Endodermal cell (in vitro differentiated cells): ENCODE results near the gene MGAT4A. TPM values are rescaled to one million over a fixed set of nuclear protein-coding genes. Genes with fewer than 3 reads are reported as not detected.

Source experiments
- DNase-seq: peaks from one replicate; pipeline ENCODE4 v3.0.0-alpha.2; 2017
- H3K27ac ChIP-seq: 2 replicates; pipeline ENCODE4 v1.5.1; 2013; ENCODE audit warnings: mild to moderate bottlenecking, low read depth, low read length, moderate library complexity
- H3K27me3 ChIP-seq: 2 replicates; pipeline ENCODE4 v1.6.1; 2013; ENCODE audit warnings: mild to moderate bottlenecking, low read length, moderate library complexity; ENCODE audit not compliant: insufficient read depth, control insufficient read depth, poor library complexity, severe bottlenecking
- H3K36me3 ChIP-seq: 2 replicates; pipeline ENCODE4 v1.7.0; 2013; ENCODE audit warnings: mild to moderate bottlenecking, low read length, moderate library complexity; ENCODE audit not compliant: control insufficient read depth, insufficient read depth
- H3K4me1 ChIP-seq: one replicate; pipeline ENCODE4 v1.7.0; 2013; ENCODE audit warnings: low read length; ENCODE audit not compliant: control insufficient read depth, insufficient read depth
- H3K4me3 ChIP-seq: 2 replicates; pipeline ENCODE4 v1.5.1; 2013; ENCODE audit warnings: mild to moderate bottlenecking, low read length, moderate library complexity
- H3K9ac ChIP-seq: 2 replicates; pipeline ENCODE4 v1.6.1; 2013; ENCODE audit warnings: mild to moderate bottlenecking, low read length, moderate library complexity; ENCODE audit not compliant: poor library complexity, severe bottlenecking; ENCODE audit errors: extremely low read depth
- H3K9me3 ChIP-seq: 2 replicates; pipeline ENCODE4 v1.6.1; 2013; ENCODE audit warnings: mild to moderate bottlenecking, low read length, moderate library complexity; ENCODE audit not compliant: control insufficient read depth
- H3K27ac Mint-ChIP-seq: 2 replicates; pipeline ENCODE4 v1.8.0; 2020; ENCODE audit warnings: mixed read lengths
- H3K27me3 Mint-ChIP-seq: 2 replicates; pipeline ENCODE4 v1.8.0; 2021; ENCODE audit warnings: mild to moderate bottlenecking, mixed read lengths; ENCODE audit not compliant: insufficient read depth
- H3K36me3 Mint-ChIP-seq: 2 replicates; pipeline ENCODE4 v1.8.0; 2020; ENCODE audit warnings: low read depth, mixed read lengths
- H3K4me1 Mint-ChIP-seq: 2 replicates; pipeline ENCODE4 v1.8.0; 2020; ENCODE audit warnings: mixed read lengths
- H3K4me3 Mint-ChIP-seq: 2 replicates; pipeline ENCODE4 v1.8.0; 2020; ENCODE audit warnings: mild to moderate bottlenecking, moderate library complexity, mixed read lengths
- H3K9me3 Mint-ChIP-seq: 2 replicates; pipeline ENCODE4 v1.8.0; 2020; ENCODE audit warnings: mild to moderate bottlenecking, mixed read lengths
- WGBS, 2 experiments: methylation state at CpG; one replicate each; pipeline versions ENCODE4 v1.1.5 to v1.1.7; 2013; ENCODE audit warnings: missing lambda C conversion rate in 2 of 2, mixed read lengths in 1 of 2; ENCODE audit not compliant: insufficient coverage in 1 of 2, insufficient read length in 1 of 2; 5-methylcytosine and 5-hydroxymethylcytosine counted together
- total RNA-seq, 2 donors: library from RNA; stranded (reverse); fragmentation: NEBNext Ultra II Directional in 1 of 2; extraction: Animal tissue kit (Norgen Biotek cat#: 25700) in 1 of 2; gene quantifications; 2 replicates in 1 of 2; 3 replicates in 1 of 2; pipeline ENCODE4 v1.2.1, GENCODE V29; 2021
- TF ChIP-seq, protein P1 (sequence below): fragments of 200-600 bp; sonication (generic); conservative IDR thresholded peaks from 2 replicates; pipeline ENCODE4 v1.5.0; 2021; ENCODE audit warnings: antibody characterized with exemption, mild to moderate bottlenecking

The MGAT4A gene
- total RNA-seq, 2 donors from 2014 or later: 8.2 to 11.1 TPM

DNA sequence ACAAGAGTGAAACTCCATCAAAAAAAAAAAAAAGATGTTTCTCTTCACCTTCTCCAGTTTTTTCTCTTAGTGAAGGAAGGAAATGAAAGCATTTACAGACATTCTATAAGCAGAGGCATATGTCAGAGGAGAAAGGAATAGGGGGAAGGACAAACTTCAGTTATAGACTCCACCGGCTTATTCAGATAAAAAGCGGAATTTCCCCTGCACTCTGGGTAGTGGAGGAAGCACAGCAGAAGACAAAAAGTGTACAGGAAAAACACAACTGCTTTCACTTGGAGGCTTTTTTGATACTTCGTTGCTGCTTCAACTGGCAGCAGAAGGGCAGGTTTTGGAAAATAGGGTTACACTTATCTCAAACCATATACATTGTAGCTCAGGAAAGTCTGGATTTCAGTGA lies 3.2 kb upstream of the MGAT4A start:
- Mint-ChIP-seq H3K4me3 (no peak overlapping the region), H3K36me3 (no peaks in the 10 kb centered on the region), H3K4me1 (peaks cover 3% of the 10 kb centered on the region), H3K27ac (no peak overlapping the region), H3K9me3 (no peaks in the 10 kb centered on the region), H3K27me3 (peaks cover 44% of the 10 kb centered on the region)
- H3K9me3 ChIP-seq: no peaks in the 10 kb centered on the region
- peaks cover 47% of the 10 kb centered on the region for H3K27me3 ChIP-seq
- H3K4me1 ChIP-seq: no peaks in the 10 kb centered on the region
- TF ChIP-seq, protein P1, sequence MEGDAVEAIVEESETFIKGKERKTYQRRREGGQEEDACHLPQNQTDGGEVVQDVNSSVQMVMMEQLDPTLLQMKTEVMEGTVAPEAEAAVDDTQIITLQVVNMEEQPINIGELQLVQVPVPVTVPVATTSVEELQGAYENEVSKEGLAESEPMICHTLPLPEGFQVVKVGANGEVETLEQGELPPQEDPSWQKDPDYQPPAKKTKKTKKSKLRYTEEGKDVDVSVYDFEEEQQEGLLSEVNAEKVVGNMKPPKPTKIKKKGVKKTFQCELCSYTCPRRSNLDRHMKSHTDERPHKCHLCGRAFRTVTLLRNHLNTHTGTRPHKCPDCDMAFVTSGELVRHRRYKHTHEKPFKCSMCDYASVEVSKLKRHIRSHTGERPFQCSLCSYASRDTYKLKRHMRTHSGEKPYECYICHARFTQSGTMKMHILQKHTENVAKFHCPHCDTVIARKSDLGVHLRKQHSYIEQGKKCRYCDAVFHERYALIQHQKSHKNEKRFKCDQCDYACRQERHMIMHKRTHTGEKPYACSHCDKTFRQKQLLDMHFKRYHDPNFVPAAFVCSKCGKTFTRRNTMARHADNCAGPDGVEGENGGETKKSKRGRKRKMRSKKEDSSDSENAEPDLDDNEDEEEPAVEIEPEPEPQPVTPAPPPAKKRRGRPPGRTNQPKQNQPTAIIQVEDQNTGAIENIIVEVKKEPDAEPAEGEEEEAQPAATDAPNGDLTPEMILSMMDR: no peak
- no peak for DNase-seq
- 78 to 94% methylated on average over 3 of the region's 3 CpGs for WGBS, 2 experiments
- H3K27ac ChIP-seq: no peak overlapping the region
- no peak overlapping the region for H3K4me3 ChIP-seq
- no peak overlapping the region for H3K9ac ChIP-seq
- no peaks in the 10 kb centered on the region for H3K36me3 ChIP-seq

DNA sequence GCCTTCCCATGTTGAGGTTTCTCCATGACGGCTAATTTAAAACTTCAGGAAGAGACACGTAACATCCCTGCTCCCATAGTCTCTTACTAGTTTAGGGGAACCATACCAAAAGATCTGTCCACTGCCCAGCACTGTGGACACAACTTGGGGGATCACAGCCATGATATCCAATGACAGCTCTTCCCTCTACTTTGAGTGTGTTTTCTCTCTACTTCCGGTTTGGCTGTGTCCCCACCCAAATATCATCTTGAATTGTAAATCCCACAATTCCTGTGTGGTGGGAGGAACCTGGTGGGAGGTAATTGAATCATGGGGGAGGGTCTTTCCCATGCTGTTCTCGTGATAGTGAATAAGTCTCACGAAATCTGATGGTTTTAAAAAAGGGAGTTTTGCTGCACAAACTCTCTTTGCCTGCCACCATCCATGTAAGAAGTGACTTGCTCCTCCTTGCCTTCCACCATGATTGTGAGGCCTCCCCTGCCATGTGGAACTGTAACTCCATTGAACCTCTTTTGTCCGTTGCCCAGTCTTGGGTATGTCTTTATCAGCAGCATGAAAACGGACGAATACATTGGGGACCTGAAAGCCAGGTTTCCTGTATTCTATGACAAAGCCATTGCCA lies 1.6 kb upstream of the MGAT4A start:
- no peak overlapping the region for H3K4me3 Mint-ChIP-seq
- no peak overlapping the region for H3K4me3 ChIP-seq
- no peak overlapping the region for H3K27ac Mint-ChIP-seq
- H3K4me1 Mint-ChIP-seq: peaks cover 3% of the 10 kb centered on the region
- H3K27me3 Mint-ChIP-seq: peaks cover 55% of the 10 kb centered on the region
- H3K36me3 Mint-ChIP-seq: no peaks in the 10 kb centered on the region
- H3K27ac ChIP-seq: no peak overlapping the region
- TF ChIP-seq, protein P1: no peak
- no peaks in the 10 kb centered on the region for H3K4me1 ChIP-seq
- H3K9ac ChIP-seq: no peak overlapping the region
- peaks cover 61% of the 10 kb centered on the region for H3K27me3 ChIP-seq
- DNase-seq: no peak
- 87 to 94% methylated on average over 7 to 8 of the region's 8 CpGs for WGBS, 2 experiments
- no peaks in the 10 kb centered on the region for H3K36me3 ChIP-seq
- no peaks in the 10 kb centered on the region for H3K9me3 ChIP-seq
- H3K9me3 Mint-ChIP-seq: no peaks in the 10 kb centered on the region

DNA sequence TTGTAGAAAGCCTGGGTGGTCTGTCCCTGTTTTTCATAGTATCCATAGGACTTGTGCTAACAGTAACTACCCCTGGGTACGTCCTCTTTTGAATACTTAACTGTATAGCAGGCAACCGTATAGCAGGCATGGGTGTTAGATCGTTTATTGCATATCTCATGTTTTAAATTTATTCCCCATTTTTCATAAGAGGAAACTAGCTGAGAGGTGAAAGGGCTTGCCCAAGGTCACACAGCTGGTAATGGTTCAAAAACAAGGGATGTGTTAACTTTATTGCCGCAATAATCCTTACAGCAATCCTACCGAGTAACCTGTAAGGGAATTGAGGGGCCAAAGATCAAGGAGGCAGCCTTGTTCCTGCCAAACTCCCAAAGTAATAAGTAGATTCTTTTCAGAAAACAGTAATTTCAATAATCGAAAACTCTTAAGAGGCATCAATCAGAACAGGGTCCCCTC lies 990 bp upstream of the MGAT4A start:
- WGBS, 2 experiments: 77 to 83% methylated on average over 3 to 6 of the region's 6 CpGs
- Mint-ChIP-seq H3K27ac (no peak overlapping the region), H3K27me3 (peaks cover 59% of the 10 kb centered on the region), H3K36me3 (no peaks in the 10 kb centered on the region), H3K9me3 (no peaks in the 10 kb centered on the region), H3K4me1 (peaks cover 3% of the 10 kb centered on the region), H3K4me3 (peak overlapping the region; percentile 59)
- no peaks in the 10 kb centered on the region for H3K4me1 ChIP-seq
- H3K36me3 ChIP-seq: no peaks in the 10 kb centered on the region
- H3K9me3 ChIP-seq: no peaks in the 10 kb centered on the region
- no peak overlapping the region for H3K9ac ChIP-seq
- peaks cover 62% of the 10 kb centered on the region for H3K27me3 ChIP-seq
- no peak for DNase-seq
- no peak overlapping the region for H3K27ac ChIP-seq
- TF ChIP-seq, protein P1: no peak
- peak overlapping the region; percentile 83 for H3K4me3 ChIP-seq
